T-helper 22 cell (primary cell): Measurements from ENCODE around the gene GOLIM4.

ENCODE experiments used
- DNase-seq: peaks from one replicate; pipeline ENCODE4 v3.0.0-alpha.2; 2020; ENCODE audit warnings: low read depth

Gene GOLIM4

GRCh38 chr3:167996514-167996913, 99.2 kb downstream of the GOLIM4 start:
- no peak for DNase-seq

DNA sequence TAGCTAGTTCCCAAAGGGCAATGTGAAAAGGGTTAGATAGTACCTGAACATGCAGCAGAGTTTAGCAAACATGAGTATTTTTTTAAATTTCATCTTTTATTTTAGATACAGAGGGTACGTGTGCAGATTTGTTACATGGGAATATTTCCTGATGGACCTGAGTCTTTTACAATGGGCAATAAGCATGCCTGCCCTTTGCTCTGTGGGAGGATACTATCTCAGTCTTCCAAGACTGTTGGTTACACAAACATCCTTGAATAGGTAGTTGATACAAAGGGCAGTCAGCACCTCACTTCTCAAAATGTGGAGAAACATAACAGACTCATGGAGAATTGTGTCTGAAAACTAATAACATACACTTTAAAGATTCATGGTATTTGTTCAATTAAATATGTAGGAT, 103.3 kb downstream of the GOLIM4 start:
- DNase-seq = no peak

DNA sequence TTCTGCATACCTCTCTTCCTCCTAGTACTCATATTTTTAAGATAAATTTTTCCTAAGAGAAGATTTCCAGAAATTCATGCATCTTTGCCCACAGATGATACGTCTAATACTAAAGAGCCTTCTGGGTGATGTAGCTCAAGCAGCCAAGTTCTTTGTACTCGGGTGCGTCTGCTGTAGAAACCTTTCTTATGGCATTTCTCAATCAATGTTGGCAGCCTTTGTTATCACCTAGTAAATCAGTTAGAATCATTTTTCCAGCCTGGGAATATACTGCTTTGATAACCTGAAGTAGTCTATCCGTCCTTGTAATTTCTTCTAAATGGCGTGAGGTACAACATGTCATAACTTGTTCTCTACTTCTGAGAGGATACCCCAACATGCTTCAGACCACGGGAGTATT, 104.5 kb downstream of the GOLIM4 start:
- no peak for DNase-seq

GRCh38 chr3:167989999-167990398, 105.7 kb downstream of the GOLIM4 start:
- DNase-seq = no peak

DNA sequence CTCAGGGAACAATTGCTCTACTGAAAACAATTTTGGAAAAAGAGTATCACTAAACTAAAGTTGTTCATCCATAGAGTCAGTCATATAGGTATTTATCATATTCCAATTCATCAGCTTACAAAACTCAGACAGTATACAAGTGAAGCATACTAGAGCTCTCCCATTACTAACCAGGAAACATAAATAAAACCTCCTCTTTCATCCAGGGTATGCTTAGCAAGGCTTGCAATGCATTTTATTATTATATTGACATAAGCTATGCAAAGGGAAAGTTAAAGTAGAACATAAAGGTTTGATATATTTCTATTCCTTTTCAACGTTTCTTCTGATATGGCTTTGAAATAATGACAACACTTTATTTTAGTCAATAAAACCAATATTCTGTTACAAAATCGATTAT, 106.7 kb downstream of the GOLIM4 start:
- no peak for DNase-seq

GRCh38 chr3:167983583-167983982, 112.1 kb downstream of the GOLIM4 start:
- DNase-seq = no peak

- no peak for DNase-seq
Observed at GRCh38 chr3:167978486-167978885, 117.2 kb downstream of the GOLIM4 start.

DNA sequence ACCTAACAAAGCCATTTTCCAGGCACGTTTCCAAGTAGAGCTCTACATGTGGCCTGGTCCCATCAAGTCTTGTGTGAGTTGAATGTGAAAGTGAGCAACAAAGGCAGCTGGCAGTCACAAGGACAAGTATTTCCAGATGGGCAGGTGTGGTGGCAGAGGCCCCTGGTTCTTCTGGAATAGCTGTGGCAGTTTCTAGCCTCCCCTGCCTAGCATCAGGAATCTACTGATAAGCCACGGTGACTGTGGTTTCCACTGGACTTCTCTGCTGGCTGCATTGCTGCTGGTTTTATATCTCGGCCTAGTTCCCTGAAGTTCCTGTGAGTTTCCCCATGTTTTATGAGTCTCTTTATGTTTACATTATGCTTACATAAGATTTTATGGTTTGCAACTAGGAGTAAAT, 117.7 kb downstream of the GOLIM4 start:
- DNase-seq = no peak

DNA sequence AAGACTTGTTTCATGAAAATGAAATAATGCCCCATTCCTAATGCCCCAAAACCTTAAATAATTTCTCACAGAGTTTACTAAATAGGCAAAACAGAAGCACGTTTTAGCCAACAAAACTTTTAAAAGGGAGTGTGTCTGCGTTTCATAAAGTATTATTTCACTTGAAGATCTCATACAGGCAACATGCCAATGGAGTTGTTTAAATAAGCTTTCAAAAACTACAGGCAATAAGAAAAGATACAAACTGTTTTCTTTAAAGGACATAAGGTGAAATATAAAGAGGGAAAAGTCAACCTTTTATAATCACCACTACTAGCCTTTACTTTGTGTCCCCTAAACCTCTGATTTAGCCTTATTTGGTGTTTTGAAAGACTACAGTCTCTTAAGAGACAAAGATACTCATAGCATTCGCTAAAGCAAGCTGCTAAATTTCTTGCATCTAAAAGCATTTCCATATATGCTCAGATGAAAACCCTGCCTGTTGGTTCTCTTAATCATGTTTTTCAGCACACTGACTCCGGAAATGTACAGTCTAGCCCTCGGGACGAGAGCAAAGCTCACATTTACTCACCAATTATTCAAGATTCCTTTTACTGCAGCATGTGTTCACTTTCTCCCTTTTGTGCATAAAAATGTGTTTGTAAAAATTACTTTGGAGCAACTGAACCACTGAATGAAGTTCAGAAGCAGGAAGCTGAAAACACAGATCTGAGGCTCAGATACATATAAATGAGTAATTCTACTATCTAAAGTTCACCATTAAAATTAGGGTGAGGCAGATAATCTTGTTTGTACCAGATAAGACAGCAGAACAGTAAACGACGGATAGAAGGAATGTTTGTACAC, 119.0 kb downstream of the GOLIM4 start:
- no peak for DNase-seq

GRCh38 chr3:167973901-167974300, 121.8 kb downstream of the GOLIM4 start:
- no peak for DNase-seq

DNA sequence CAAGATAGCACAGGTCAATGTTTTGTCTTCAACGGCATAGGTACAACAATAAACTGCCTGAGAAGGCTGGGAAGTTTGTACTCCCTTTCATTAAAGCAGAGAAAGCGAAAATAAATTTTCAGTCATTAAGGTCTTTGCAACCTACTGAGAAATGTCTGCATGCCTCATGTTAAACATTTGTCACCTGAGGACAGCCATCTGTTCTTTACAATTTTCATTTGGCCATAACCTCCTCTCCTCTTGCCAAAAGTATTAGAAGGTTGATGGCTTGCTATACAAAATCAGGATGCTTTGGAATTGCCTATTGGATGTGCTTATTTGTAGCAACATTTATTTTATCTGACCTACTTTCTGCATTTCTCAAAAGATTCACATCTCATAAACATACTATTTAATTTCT, 122.7 kb downstream of the GOLIM4 start:
- DNase-seq = no peak

DNA sequence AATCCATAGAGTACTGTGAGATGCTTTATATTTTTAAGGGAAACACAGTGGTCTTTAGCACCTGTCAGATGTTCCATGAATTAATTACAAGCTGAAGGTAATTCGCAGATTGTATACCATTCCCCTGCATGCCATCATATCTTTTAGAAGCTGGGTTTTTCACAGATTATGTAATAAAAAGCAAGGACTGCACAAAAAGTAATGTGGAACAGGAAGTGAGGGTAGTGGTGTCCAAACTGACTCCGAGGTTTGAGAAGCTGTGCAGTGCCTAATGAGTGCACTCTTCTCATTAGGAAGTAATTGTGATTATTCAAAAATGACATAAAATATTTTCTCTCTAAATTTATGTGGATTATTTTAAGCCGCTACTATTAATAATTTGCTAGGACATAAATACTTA, 123.2 kb downstream of the GOLIM4 start:
- DNase-seq = no peak

DNA sequence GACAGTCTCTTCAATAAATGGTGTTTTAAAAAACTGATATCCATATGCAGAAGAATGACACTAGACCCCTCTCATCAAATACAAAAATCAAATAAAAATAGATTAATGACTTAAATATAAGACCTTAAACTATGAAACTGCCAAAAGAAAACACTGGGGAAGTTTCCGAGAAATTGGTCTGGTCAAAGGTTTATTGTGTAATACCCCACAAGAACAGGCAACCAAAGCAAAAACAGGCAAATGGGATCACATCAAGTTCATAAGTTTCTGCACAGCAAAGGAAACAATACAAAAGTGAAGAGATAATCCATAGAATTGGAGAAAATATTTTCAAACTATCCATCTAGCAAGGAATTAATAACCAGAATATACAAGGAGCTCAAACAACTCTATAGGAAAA, 126.2 kb downstream of the GOLIM4 start:
- no peak for DNase-seq

DNA sequence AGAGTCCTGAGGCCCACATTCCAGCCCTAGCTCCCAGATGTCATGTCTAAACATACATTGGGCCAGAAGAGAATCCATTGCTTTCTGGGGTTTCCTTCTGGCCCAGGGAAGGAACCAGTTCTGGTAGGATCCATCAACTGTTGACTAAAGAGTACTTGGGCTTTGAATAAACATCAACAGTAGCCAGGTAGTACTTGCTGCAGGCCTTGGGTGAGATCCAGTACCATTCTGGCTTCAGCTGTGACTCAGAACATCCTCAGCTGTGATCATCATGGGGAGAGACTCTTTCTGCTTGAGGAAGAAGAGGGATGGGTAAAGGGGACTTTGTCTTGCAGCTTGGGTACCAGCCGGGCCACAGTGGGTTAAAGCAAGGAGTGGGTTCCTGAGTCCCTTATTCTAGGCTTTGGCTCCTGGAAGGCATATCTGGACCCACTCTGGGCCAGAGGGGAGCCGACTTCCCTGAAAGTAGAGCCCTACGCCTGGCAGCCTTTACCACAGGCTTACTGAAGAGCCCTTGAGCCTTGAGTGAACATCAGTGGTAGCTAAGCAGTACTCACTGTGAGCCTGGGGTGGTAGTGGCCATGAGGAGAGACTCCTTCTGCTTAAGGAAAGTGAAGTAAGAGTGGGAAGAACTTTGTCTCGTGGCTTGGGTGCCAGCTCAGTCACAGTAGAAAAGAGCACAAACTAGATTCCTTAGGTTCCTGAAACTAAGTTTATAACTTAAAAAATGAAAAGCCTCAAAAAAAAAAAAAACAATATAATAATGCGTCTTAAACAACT, 128.3 kb downstream of the GOLIM4 start:
- no peak for DNase-seq
